ENCODE results near the gene MAN1C1.

DNA sequence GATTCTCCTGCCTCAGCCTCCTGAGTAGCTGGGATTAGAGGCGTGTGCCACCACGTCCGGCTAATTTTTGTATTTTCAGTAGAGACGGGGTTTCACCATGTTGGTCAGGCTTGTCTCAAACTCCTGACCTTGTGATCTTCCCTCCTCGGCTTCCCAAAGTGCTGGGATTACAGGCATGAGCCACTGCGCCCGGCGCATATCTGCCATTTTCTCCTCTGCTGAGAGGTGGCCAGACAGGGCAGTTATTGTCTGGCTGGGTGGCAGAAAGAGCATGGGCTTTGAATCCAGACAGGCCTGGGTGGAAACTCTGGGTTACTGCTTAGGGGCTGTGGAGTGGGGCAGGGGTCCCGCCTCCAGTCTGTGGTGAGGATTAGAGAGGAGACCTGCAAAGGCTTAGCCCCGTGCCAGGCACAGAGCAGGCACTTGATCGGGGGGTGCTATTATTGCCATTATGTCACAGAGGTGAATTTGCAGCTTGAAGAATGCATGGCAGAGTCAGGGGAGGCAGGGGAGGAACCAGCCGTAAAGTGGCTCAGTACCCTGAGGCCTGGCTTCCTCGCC, 73.9 kb downstream of the MAN1C1 start:
- TF ChIP-seq CTCF (IDR thresholded peaks at IDR 0.05; ENCODE audit: low read depth, low read length) (no peak), EZH2phosphoT487 (IDR thresholded peaks at IDR 0.05; ENCODE audit: low read depth) (no peak)

Data from OCI-LY3 (cell line).